HG02943 (cell line): Measurements from ENCODE around the gene LACTB.

Experiments used
- ATAC-seq: cut with Tn5 transposase; IDR thresholded peaks from one replicate; pipeline ENCODE4 v1.9.1; 2021; ENCODE audit warnings: mild to moderate bottlenecking, low read depth, moderate library complexity; ENCODE audit not compliant: unreplicated experiment

The LACTB gene

GRCh38 chr15:63166219-63166618 lies 44.6 kb downstream of the LACTB start:
- no peak for ATAC-seq

GRCh38 chr15:63169788-63170187 lies 48.1 kb downstream of the LACTB start:
- ATAC-seq: no peak

GRCh38 chr15:63172376-63172775 lies 50.7 kb downstream of the LACTB start:
- no peak for ATAC-seq

- ATAC-seq: no peak
Observed at GRCh38 chr15:63172851-63173451, 51.3 kb downstream of the LACTB start.

- ATAC-seq: no peak
Observed at GRCh38 chr15:63176302-63176701, 54.6 kb downstream of the LACTB start.

- no peak for ATAC-seq
Observed at GRCh38 chr15:63178034-63178433, 56.4 kb downstream of the LACTB start.

- ATAC-seq: no peak
Observed at GRCh38 chr15:63180746-63181145, 59.1 kb downstream of the LACTB start.

- no peak for ATAC-seq
Observed at GRCh38 chr15:63181648-63182047, 60.0 kb downstream of the LACTB start.

- ATAC-seq: no peak
Observed at GRCh38 chr15:63185206-63185605, 63.5 kb downstream of the LACTB start.

- no peak for ATAC-seq
Observed at GRCh38 chr15:63186065-63186464, 64.4 kb downstream of the LACTB start.

GRCh38 chr15:63187589-63188226 lies 66.0 kb downstream of the LACTB start:
- ATAC-seq: no peak

GRCh38 chr15:63188247-63188925 lies 66.7 kb downstream of the LACTB start:
- no peak for ATAC-seq

- peak; percentile 76 for ATAC-seq
Observed at GRCh38 chr15:63188926-63189871, 67.5 kb downstream of the LACTB start, which contains the start of gene RAB8B. Gene RAB8B, plus strand, starts transcription at chr15:63189606. Its CDS starts 19 bp downstream, at chr15:63189625.

GRCh38 chr15:63189941-63190768 lies 68.5 kb downstream of the LACTB start:
- no peak for ATAC-seq

GRCh38 chr15:63190769-63191649 lies 69.3 kb downstream of the LACTB start:
- no peak for ATAC-seq
